Vagina (tissue), 2 donors: Measurements from ENCODE around the gene GRK1. TPM values are rescaled to one million over a fixed set of nuclear protein-coding genes. Genes with fewer than 3 reads are reported as not detected.

Source experiments
- DNase-seq, 2 donors: peaks; one replicate each; pipeline ENCODE4 v3.0.0-alpha.2; 2017; ENCODE audit errors: extremely low spot score in 2 of 2
- H3K27ac ChIP-seq: fragments of 200-600 bp; sonication (generic); one replicate; pipeline ENCODE4 v1.5.1; 2019
- H3K27me3 ChIP-seq: fragments of 200-600 bp; sonication (generic); one replicate; pipeline ENCODE4 v1.5.1; 2019
- H3K36me3 ChIP-seq, 2 donors: fragments of 200-600 bp; sonication (generic); one replicate each; pipeline ENCODE4 v1.5.1; 2017 to 2019
- H3K4me1 ChIP-seq: fragments of 200-600 bp; sonication (generic); one replicate; pipeline ENCODE4 v1.5.1; 2019
- H3K4me3 ChIP-seq, 2 donors: fragments of 200-600 bp; sonication (generic); 1 replicate in 1 of 2; 2 replicates in 1 of 2; pipeline ENCODE4 v1.5.1; 2016 to 2019
- H3K9me3 ChIP-seq: fragments of 200-600 bp; sonication (generic); one replicate; pipeline ENCODE4 v1.5.1; 2019
- CTCF ChIP-seq, 3 experiments: fragments of 450-650 bp in 2 of 3; fragments of 200-600 bp in 1 of 3; sonication (generic) in 1 of 3; IDR thresholded peaks; one replicate each; pipeline ENCODE4 v1.5.1; 2017 to 2019; ENCODE audit warnings: antibody characterized with exemption in 3 of 3, mild to moderate bottlenecking in 2 of 3, moderate library complexity in 2 of 3
- POLR2A ChIP-seq, 2 donors: fragments of 450-650 bp; IDR thresholded peaks; one replicate each; pipeline ENCODE4 v1.6.1; 2017; ENCODE audit warnings: antibody characterized with exemption in 2 of 2, mild to moderate bottlenecking in 2 of 2, moderate library complexity in 2 of 2
- POLR2AphosphoS5 ChIP-seq, 2 donors: sonication (generic); formaldehyde crosslinking; IDR thresholded peaks; one replicate each; pipeline ENCODE4 v1.9.0; 2017; ENCODE audit warnings: antibody characterized with exemption in 2 of 2, mild to moderate bottlenecking in 2 of 2, low read depth in 1 of 2; ENCODE audit not compliant: insufficient read depth in 1 of 2
- intact Hi-C: fragments of 100-400 bp; cut with DNase I; formaldehyde crosslinking; loops from one replicate; pipeline ENCODE4 v1.15.1; 2023
- total RNA-seq: library from RNA; depleted of rRNA; stranded (reverse); fragments of >200 nt; gene quantifications from one replicate; pipeline ENCODE4 v1.2.3, GENCODE V29; 2016

GRK1 gene
- total RNA-seq, 1 donor from 2014 or later, result not detected

GRCh38 chr13:113735194-113735593, 68.2 kb downstream of the GRK1 start:
- intact Hi-C loops, result no loop called here
- H3K9me3 ChIP-seq, result no peaks in the 10 kb centered on the region
- H3K36me3 ChIP-seq, result no peaks in the 10 kb centered on the region
- no peak for DNase-seq
- H3K27me3 ChIP-seq, result no peaks in the 10 kb centered on the region
- no peak overlapping the region for H3K27ac ChIP-seq
- TF ChIP-seq CTCF (IDR thresholded peaks at IDR 0.05) (no peak), POLR2AphosphoS5 (IDR thresholded peaks at IDR 0.05; ENCODE audit: insufficient read depth in 1 of 2, low read depth in 1 of 2) (no peak), POLR2A (IDR thresholded peaks at IDR 0.05) (no peak)
- no peaks in the 10 kb centered on the region for H3K4me1 ChIP-seq
- H3K4me3 ChIP-seq, result no peak overlapping the region

GRCh38 chr13:113735750-113736149, 68.7 kb downstream of the GRK1 start:
- Histone ChIP-seq H3K27ac (no peak overlapping the region), H3K4me3 (no peak overlapping the region), H3K4me1 (no peaks in the 10 kb centered on the region), H3K9me3 (no peaks in the 10 kb centered on the region), H3K36me3 (no peaks in the 10 kb centered on the region), H3K27me3 (no peaks in the 10 kb centered on the region)
- TF ChIP-seq POLR2AphosphoS5 (IDR thresholded peaks at IDR 0.05; ENCODE audit: insufficient read depth in 1 of 2, low read depth in 1 of 2) (no peak), POLR2A (IDR thresholded peaks at IDR 0.05) (no peak), CTCF (IDR thresholded peaks at IDR 0.05) (no peak)
- DNase-seq, result no peak
- intact Hi-C loops, result no loop called here

- Histone ChIP-seq H3K27me3 (no peaks in the 10 kb centered on the region), H3K27ac (no peak overlapping the region), H3K4me1 (no peaks in the 10 kb centered on the region), H3K9me3 (no peaks in the 10 kb centered on the region), H3K36me3 (no peaks in the 10 kb centered on the region), H3K4me3 (no peak overlapping the region)
- no peak for DNase-seq
- intact Hi-C loops, result no loop called here
- TF ChIP-seq CTCF (IDR thresholded peaks at IDR 0.05) (no peak), POLR2A (IDR thresholded peaks at IDR 0.05) (no peak), POLR2AphosphoS5 (IDR thresholded peaks at IDR 0.05; ENCODE audit: insufficient read depth in 1 of 2, low read depth in 1 of 2) (no peak)
Measured at GRCh38 chr13:113736258-113736731, 69.3 kb downstream of the GRK1 start.

GRCh38 chr13:113737803-113738202, 70.8 kb downstream of the GRK1 start:
- intact Hi-C loops, result no loop called here
- Histone ChIP-seq H3K36me3 (no peaks in the 10 kb centered on the region), H3K27ac (no peak overlapping the region), H3K4me1 (peaks cover 7% of the 10 kb centered on the region), H3K9me3 (no peaks in the 10 kb centered on the region), H3K27me3 (no peaks in the 10 kb centered on the region), H3K4me3 (no peak overlapping the region)
- TF ChIP-seq CTCF (IDR thresholded peaks at IDR 0.05), result no peak
- no peak for TF ChIP-seq POLR2A (IDR thresholded peaks at IDR 0.05)
- TF ChIP-seq POLR2AphosphoS5 (IDR thresholded peaks at IDR 0.05; ENCODE audit: insufficient read depth in 1 of 2, low read depth in 1 of 2), result no peak
- DNase-seq, result no peak

GRCh38 chr13:113739527-113740285, 72.7 kb downstream of the GRK1 start:
- TF ChIP-seq CTCF (IDR thresholded peaks at IDR 0.05), result no peak
- TF ChIP-seq POLR2AphosphoS5 (IDR thresholded peaks at IDR 0.05; ENCODE audit: insufficient read depth in 1 of 2, low read depth in 1 of 2), result no peak
- TF ChIP-seq POLR2A (IDR thresholded peaks at IDR 0.05), result no peak
- H3K27me3 ChIP-seq, result no peaks in the 10 kb centered on the region
- intact Hi-C loops, result no loop called here
- H3K4me3 ChIP-seq, result no peak overlapping the region
- no peak overlapping the region for H3K27ac ChIP-seq
- no peaks in the 10 kb centered on the region for H3K36me3 ChIP-seq
- H3K9me3 ChIP-seq, result no peaks in the 10 kb centered on the region
- H3K4me1 ChIP-seq, result peaks cover 8% of the 10 kb centered on the region
- DNase-seq, result no peak
